ENCODE data around the gene GUCY1B1. TPM values are rescaled to one million over a fixed set of nuclear protein-coding genes. Genes with fewer than 3 reads are reported as not detected.

Gene GUCY1B1
- total and polyA plus RNA-seq, 9 of the 15 experiments (the other 6 are each of a cell fraction or from before 2014, with no cell fraction given), result not detected

DNA sequence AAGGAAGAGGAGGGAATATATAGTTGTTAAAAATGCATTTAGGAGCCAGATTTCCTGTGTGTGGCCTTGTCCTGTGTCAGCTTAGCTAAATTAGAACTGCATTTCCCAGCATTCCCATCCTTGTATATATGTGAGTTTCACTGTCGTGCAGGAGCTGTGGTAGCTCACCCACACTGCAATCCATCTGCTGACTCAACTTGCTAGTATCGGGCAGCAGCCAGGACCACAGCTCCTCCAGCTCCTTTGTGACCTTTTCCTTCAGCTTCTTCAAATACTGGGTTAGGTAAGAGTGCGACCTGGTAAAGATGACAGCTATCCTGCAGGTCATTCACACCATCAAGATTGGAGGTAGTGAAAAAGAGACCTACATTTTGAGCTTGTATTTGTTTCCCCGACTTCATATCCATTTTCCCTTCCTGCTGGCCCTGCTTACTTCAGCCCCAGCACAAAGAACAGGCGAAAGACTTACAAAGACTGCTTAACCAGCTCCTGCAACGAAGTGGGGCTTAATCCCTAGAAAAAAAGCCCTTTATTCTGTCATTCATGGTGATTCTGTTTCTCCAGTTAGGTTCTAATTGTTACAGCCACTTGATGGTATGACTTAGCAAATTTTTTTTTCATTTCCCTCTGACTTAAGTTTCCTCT is 95.9 kb downstream of the GUCY1B1 start:
- DNase-seq (ENCODE audit: extremely low read depth in 1 of 4, low spot score in 3 of 4), result no peak
- Histone ChIP-seq H3K4me1 (replicated peaks in 1 of 2; ENCODE audit: control insufficient read depth in 2 of 2, insufficient read depth in 2 of 2, low read length in 2 of 2) (no peaks in the 10 kb centered on the region), H3K4me2 (ENCODE audit: insufficient read depth, low read length) (no peak overlapping the region), H3K27ac (ENCODE audit: extremely low read depth, low read depth, low read length) (no peak overlapping the region), H3K9me1 (ENCODE audit: control insufficient read depth, insufficient read depth, low read length) (no peaks in the 10 kb centered on the region), H4K20me1 (replicated peaks; ENCODE audit: control insufficient read depth, insufficient read depth, low read length) (no peaks in the 10 kb centered on the region), H3K9ac (ENCODE audit: insufficient read depth in 1 of 2, low read depth in 2 of 2, low read length in 2 of 2) (no peak overlapping the region), H3K27me3 (ENCODE audit: control insufficient read depth in 2 of 2, insufficient read depth in 2 of 2, low read length in 2 of 2) (no peaks in the 10 kb centered on the region), H3K9me3 (replicated peaks; ENCODE audit: control insufficient read depth, insufficient read depth, low read depth, low read length) (no peaks in the 10 kb centered on the region; the same call in 1 of the 2 replicates), H3K4me3 (no peak overlapping the region), H3K79me2 (ENCODE audit: control insufficient read depth, insufficient read depth, low read length) (no peaks in the 10 kb centered on the region), H3K36me3 (ENCODE audit: control insufficient read depth, insufficient read depth, low read length) (no peaks in the 10 kb centered on the region), H2AFZ (ENCODE audit: low read depth, low read length) (no peak overlapping the region)
- WGBS (ENCODE audit: insufficient coverage, low coverage, missing lambda C conversion rate), result 0% methylated on average over 6 of the region's 6 CpGs
- ATAC-seq, result no peak
- no peak for TF ChIP-seq MYBL2 (IDR thresholded peaks at IDR 0.05; ENCODE audit: low read depth)
- no peak for TF ChIP-seq MYBL2 (CRISPR knock-in tag; IDR thresholded peaks at IDR 0.05; ENCODE audit: borderline replicate concordance)
- TF ChIP-seq RUNX1 (IDR thresholded peaks at IDR 0.05; ENCODE audit: low read depth), result no peak
- TF ChIP-seq ZNF263 (CRISPR knock-in tag; IDR thresholded peaks at IDR 0.05; ENCODE audit: borderline replicate concordance), result no peak
- no peak for TF ChIP-seq TOE1 (IDR thresholded peaks at IDR 0.05; ENCODE audit: borderline replicate concordance)
- no peak for TF ChIP-seq TOE1 (CRISPR knock-in tag; IDR thresholded peaks at IDR 0.05; ENCODE audit: borderline replicate concordance, low read depth)
- TF ChIP-seq BCL6 (CRISPR knock-in tag; IDR thresholded peaks at IDR 0.05), result no peak
- no peak for TF ChIP-seq RCOR1 (IDR thresholded peaks at IDR 0.05; ENCODE audit: borderline replicate concordance in 1 of 2, low read depth in 2 of 2, low read length in 2 of 2)
- TF ChIP-seq, protein P1, sequence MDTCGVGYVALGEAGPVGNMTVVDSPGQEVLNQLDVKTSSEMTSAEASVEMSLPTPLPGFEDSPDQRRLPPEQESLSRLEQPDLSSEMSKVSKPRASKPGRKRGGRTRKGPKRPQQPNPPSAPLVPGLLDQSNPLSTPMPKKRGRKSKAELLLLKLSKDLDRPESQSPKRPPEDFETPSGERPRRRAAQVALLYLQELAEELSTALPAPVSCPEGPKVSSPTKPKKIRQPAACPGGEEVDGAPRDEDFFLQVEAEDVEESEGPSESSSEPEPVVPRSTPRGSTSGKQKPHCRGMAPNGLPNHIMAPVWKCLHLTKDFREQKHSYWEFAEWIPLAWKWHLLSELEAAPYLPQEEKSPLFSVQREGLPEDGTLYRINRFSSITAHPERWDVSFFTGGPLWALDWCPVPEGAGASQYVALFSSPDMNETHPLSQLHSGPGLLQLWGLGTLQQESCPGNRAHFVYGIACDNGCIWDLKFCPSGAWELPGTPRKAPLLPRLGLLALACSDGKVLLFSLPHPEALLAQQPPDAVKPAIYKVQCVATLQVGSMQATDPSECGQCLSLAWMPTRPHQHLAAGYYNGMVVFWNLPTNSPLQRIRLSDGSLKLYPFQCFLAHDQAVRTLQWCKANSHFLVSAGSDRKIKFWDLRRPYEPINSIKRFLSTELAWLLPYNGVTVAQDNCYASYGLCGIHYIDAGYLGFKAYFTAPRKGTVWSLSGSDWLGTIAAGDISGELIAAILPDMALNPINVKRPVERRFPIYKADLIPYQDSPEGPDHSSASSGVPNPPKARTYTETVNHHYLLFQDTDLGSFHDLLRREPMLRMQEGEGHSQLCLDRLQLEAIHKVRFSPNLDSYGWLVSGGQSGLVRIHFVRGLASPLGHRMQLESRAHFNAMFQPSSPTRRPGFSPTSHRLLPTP (IDR thresholded peaks at IDR 0.05; ENCODE audit: borderline replicate concordance, extremely low read depth, insufficient read length), result no peak
- TF ChIP-seq ARNT (IDR thresholded peaks at IDR 0.05), result no peak
- TF ChIP-seq NR1H2 (CRISPR knock-in tag; IDR thresholded peaks at IDR 0.05), result no peak
- no peak for TF ChIP-seq RFX7 (CRISPR knock-in tag; IDR thresholded peaks at IDR 0.05)
- TF ChIP-seq PURB (CRISPR knock-in tag; IDR thresholded peaks at IDR 0.05; ENCODE audit: low read depth), result no peak
- TF ChIP-seq PHF21A (IDR thresholded peaks at IDR 0.05; ENCODE audit: borderline replicate concordance, low read depth), result no peak
- TF ChIP-seq POLR2AphosphoS2 (IDR thresholded peaks at IDR 0.05; ENCODE audit: low read length), result no peak
- no peak for TF ChIP-seq RBM22 (IDR thresholded peaks at IDR 0.05; ENCODE audit: low read depth, low read length, poor library complexity, severe bottlenecking)
- no peak for TF ChIP-seq TAL1 (IDR thresholded peaks at IDR 0.05)
- TF ChIP-seq, protein P2, sequence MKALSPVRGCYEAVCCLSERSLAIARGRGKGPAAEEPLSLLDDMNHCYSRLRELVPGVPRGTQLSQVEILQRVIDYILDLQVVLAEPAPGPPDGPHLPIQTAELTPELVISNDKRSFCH (CRISPR knock-in tag; IDR thresholded peaks at IDR 0.05), result no peak
- TF ChIP-seq, protein P2 (tag; IDR thresholded peaks at IDR 0.05), result no peak
- no peak for TF ChIP-seq EWSR1 (IDR thresholded peaks at IDR 0.05; ENCODE audit: borderline replicate concordance, low read depth, partially characterized antibody)
- ChIA-PET POLR2A (no interaction called here), CTCF (ENCODE audit: low intra/inter-chr PET ratio) (no interaction called here)
- FAIRE-seq, result no peak
- in situ Hi-C loops (cut with MboI) (no loop called here), intact Hi-C loops (cut with micrococcal nuclease) (no loop called here)
- BruUV-seq (replicated peaks), result no TSS peak
